Mesothelial cell of epicardium (in vitro differentiated cells): Measurements from ENCODE around the gene NKAIN2. TPM values are rescaled to one million over a fixed set of nuclear protein-coding genes. Genes with fewer than 3 reads are reported as not detected.
"Not testable (repeated sequence)": the region's sequence is repeated elsewhere in the genome, so short reads cannot be mapped to it uniquely, and the experiment has no call there.

Source experiments
- DNase-seq, 2 experiments: peaks; one replicate each; pipeline ENCODE4 v3.0.0; 2021; ENCODE audit warnings: low spot score in 2 of 2; ENCODE audit not compliant: unreplicated experiment in 2 of 2
- H3K27ac Mint-ChIP-seq: 2 replicates; pipeline ENCODE4 v1.8.0; 2021; ENCODE audit warnings: mixed read lengths
- H3K27me3 Mint-ChIP-seq: 2 replicates; pipeline ENCODE4 v1.8.0; 2021; ENCODE audit warnings: low read depth, mixed read lengths
- H3K36me3 Mint-ChIP-seq: 2 replicates; pipeline ENCODE4 v1.8.0; 2021; ENCODE audit warnings: mixed read lengths
- H3K4me1 Mint-ChIP-seq: 2 replicates; pipeline ENCODE4 v1.8.0; 2021; ENCODE audit warnings: mixed read lengths
- H3K4me3 Mint-ChIP-seq: 2 replicates; pipeline ENCODE4 v1.8.0; 2021; ENCODE audit warnings: mild to moderate bottlenecking, moderate library complexity, mixed read lengths
- H3K9me3 Mint-ChIP-seq: 2 replicates; pipeline ENCODE4 v1.8.0; 2021; ENCODE audit warnings: mixed read lengths
- total RNA-seq: library from RNA; stranded (reverse); gene quantifications from 3 replicates; pipeline ENCODE4 v1.2.1, GENCODE V29; 2021
- TF ChIP-seq, protein P1 (sequence below): fragments of 200-600 bp; sonication (generic); IDR thresholded peaks from one replicate; pipeline ENCODE4 v1.5.0; 2021; ENCODE audit warnings: antibody characterized with exemption; ENCODE audit not compliant: unreplicated experiment

The NKAIN2 gene
- total RNA-seq, 1 donor from 2014 or later: 1.6 TPM

- DNase-seq: no peak
- Mint-ChIP-seq H3K27me3 (peaks cover 40% of the 10 kb centered on the region), H3K9me3 (no peaks in the 10 kb centered on the region), H3K4me3 (no peak overlapping the region), H3K4me1 (no peaks in the 10 kb centered on the region), H3K27ac (no peak overlapping the region), H3K36me3 (no peaks in the 10 kb centered on the region)
- TF ChIP-seq, protein P1, sequence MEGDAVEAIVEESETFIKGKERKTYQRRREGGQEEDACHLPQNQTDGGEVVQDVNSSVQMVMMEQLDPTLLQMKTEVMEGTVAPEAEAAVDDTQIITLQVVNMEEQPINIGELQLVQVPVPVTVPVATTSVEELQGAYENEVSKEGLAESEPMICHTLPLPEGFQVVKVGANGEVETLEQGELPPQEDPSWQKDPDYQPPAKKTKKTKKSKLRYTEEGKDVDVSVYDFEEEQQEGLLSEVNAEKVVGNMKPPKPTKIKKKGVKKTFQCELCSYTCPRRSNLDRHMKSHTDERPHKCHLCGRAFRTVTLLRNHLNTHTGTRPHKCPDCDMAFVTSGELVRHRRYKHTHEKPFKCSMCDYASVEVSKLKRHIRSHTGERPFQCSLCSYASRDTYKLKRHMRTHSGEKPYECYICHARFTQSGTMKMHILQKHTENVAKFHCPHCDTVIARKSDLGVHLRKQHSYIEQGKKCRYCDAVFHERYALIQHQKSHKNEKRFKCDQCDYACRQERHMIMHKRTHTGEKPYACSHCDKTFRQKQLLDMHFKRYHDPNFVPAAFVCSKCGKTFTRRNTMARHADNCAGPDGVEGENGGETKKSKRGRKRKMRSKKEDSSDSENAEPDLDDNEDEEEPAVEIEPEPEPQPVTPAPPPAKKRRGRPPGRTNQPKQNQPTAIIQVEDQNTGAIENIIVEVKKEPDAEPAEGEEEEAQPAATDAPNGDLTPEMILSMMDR: no peak
Measured at GRCh38 chr6:123901436-123901835, 97.8 kb downstream of the NKAIN2 start.

- TF ChIP-seq, protein P1: no peak
- no peak overlapping the region for H3K27ac Mint-ChIP-seq
- H3K36me3 Mint-ChIP-seq: no peaks in the 10 kb centered on the region
- peaks cover 51% of the 10 kb centered on the region for H3K27me3 Mint-ChIP-seq
- no peaks in the 10 kb centered on the region for H3K9me3 Mint-ChIP-seq
- no peak for DNase-seq
- no peak overlapping the region for H3K4me3 Mint-ChIP-seq
- no peaks in the 10 kb centered on the region for H3K4me1 Mint-ChIP-seq
Measured at GRCh38 chr6:123902738-123903313, 99.2 kb downstream of the NKAIN2 start.

- DNase-seq: no peak
- Mint-ChIP-seq H3K36me3 (no peaks in the 10 kb centered on the region), H3K27me3 (peaks cover 63% of the 10 kb centered on the region), H3K27ac (no peak overlapping the region), H3K4me1 (no peaks in the 10 kb centered on the region), H3K4me3 (no peak overlapping the region), H3K9me3 (no peaks in the 10 kb centered on the region)
- TF ChIP-seq, protein P1: no peak
Measured at GRCh38 chr6:123904228-123904627, 100.6 kb downstream of the NKAIN2 start.

DNA sequence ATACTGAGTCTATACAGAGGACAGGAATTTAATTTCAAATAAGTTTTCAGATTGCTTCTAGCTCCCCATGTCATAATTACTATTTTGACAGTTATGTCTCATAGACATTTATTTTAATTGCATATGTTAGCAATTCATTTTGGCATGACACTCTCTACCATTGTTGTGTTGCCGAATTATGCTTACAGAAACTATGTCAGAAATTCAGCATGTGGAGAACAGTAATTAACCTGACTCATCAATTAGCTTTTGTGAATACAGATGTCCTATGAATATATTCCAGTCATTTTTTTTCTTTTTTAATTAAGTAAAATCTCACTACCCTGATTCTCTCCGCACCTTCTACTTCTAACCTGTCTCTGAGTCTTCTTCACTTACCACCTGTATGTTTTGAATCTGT lies 105.1 kb downstream of the NKAIN2 start:
- Mint-ChIP-seq H3K27me3 (peaks cover 75% of the 10 kb centered on the region), H3K4me3 (no peak overlapping the region), H3K4me1 (no peaks in the 10 kb centered on the region), H3K36me3 (no peaks in the 10 kb centered on the region), H3K9me3 (no peaks in the 10 kb centered on the region), H3K27ac (no peak overlapping the region)
- DNase-seq: no peak
- TF ChIP-seq, protein P1: no peak

DNA sequence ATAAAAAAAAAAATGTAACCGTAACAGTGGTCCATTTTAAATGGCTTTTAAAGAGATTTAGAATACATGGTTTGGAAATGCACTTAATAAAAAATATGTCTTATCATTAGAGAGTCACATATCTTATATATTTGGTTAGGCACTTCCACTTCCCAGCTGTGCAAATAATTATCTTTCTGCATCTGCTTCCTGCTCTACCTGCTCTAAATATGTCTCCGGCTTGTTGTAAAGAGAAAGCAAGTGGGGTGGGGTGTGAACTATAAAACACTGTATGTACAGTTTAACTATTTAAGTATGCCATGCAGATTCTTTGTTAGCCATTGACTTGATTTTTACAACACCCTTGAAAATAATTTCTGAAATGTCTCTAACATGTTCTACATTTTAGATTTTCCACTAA lies 106.3 kb downstream of the NKAIN2 start:
- TF ChIP-seq, protein P1: no peak
- Mint-ChIP-seq H3K36me3 (no peaks in the 10 kb centered on the region), H3K4me1 (no peaks in the 10 kb centered on the region), H3K27me3 (peaks cover 79% of the 10 kb centered on the region), H3K27ac (no peak overlapping the region), H3K4me3 (no peak overlapping the region), H3K9me3 (no peaks in the 10 kb centered on the region)
- DNase-seq: no peak

DNA sequence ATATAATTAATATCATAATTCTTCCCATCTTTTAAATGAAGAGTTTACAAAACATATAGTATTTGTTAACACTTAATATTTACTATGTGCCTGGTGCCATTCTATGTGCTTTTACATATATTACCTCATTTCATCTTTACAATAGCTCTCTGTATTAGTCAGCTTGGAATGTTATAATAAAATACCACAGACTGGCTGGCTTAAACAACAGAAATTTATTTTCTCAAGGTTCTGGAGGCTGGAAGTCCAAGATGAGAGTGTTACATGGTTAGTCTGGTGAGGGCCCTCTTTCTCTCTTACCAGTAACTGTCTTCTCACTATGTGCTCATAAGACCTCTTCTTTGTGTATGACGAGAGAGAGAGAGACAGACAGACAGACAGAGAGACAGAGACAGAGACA lies 110.2 kb downstream of the NKAIN2 start:
- Mint-ChIP-seq H3K27ac (no peak overlapping the region), H3K4me1 (no peaks in the 10 kb centered on the region), H3K4me3 (no peak overlapping the region), H3K27me3 (peaks cover 77% of the 10 kb centered on the region), H3K9me3 (no peaks in the 10 kb centered on the region), H3K36me3 (no peaks in the 10 kb centered on the region)
- DNase-seq: no peak
- TF ChIP-seq, protein P1: no peak

DNA sequence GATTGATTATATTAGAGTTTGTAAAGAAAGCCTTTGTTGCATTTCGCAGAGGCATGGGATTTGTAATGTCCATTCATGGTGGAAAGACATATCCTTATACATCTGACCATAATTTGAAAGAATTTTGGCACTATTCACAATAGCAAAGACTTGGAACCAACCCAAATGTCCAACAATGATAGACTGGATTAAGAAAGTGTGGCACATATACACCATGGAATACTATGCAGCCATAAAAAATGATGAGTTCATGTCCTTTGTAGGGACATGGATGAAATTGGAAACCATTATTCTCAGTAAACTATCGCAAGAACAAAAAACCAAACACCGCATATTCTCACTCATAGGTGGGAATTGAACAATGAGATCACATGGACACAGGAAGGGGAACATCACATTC lies 119.7 kb downstream of the NKAIN2 start:
- H3K9me3 Mint-ChIP-seq, H3K4me1 Mint-ChIP-seq, H3K4me3 Mint-ChIP-seq, H3K36me3 Mint-ChIP-seq, DNase-seq, H3K27ac Mint-ChIP-seq: not testable (repeated sequence)
- peaks cover 55% of the 10 kb centered on the region for H3K27me3 Mint-ChIP-seq
